Neural progenitor cell (in vitro differentiated cells): ENCODE results near the gene SNAP25.

Experiments used
- CTCF ChIP-seq: fragments of 200-600 bp; sonication (generic); IDR thresholded peaks from 2 replicates; pipeline ENCODE4 v1.5.1; 2017; ENCODE audit warnings: antibody characterized with exemption, mild to moderate bottlenecking
- EZH2 ChIP-seq: fragments of 200-600 bp; sonication (generic); IDR thresholded peaks from 2 replicates; pipeline ENCODE4 v1.6.1; 2017; ENCODE audit warnings: antibody characterized with exemption, mild to moderate bottlenecking, moderate library complexity
- EZH2phosphoT487 ChIP-seq: fragments of 200-600 bp; sonication (generic); IDR thresholded peaks from 2 replicates; pipeline ENCODE4 v1.6.1; 2017; ENCODE audit warnings: antibody characterized with exemption

GRCh38 chr20:10236540-10237533 is 18.2 kb downstream of the SNAP25 start:
- TF ChIP-seq CTCF = no peak
- TF ChIP-seq EZH2 = no peak
- TF ChIP-seq EZH2phosphoT487 = no peak
